ENCODE data around the gene USHBP1. TPM values are rescaled to one million over a fixed set of nuclear protein-coding genes. Genes with fewer than 3 reads are reported as not detected.
A peak's percentile ranks its signal among the peaks of the same experiment; 100 is the strongest.

The USHBP1 gene
- total and polyA plus RNA-seq, 2 of the 4 experiments (the other 2 are of a cell fraction), result not detected

DNA sequence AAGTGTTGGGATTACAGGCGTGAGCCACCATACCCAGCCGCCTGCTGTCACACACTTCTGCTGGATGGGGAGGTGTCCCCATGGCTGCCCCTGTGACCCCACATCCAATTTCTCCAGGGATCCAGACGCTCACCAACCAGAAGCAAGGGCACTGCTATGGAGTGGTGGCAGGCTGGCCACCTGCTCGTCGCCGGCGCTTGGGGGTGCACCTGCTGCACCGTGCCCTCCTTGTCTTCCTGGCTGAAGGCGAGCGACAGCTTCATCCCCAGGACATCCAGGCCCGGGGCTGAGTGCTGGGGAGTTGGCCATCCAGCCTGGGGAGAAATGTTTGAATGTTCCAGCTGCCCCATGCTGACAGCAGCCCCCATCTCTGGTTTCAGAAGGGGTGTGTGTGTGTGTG lies 21.7 kb upstream of the USHBP1 start:
- Histone ChIP-seq H3K9me3 (ENCODE audit: control insufficient read depth, insufficient read depth, low read length) (no peaks in the 10 kb centered on the region), H4K8ac (ENCODE audit: low read depth in 2 of 2, low read length in 2 of 2) (no peak overlapping the region), H3K23ac (ENCODE audit: low read depth, low read length) (no peak overlapping the region), H3K79me1 (ENCODE audit: low read depth in 1 of 2, low read length in 2 of 2) (no peaks in the 10 kb centered on the region), H4K5ac (ENCODE audit: low read depth, low read length) (no peak overlapping the region), H4K20me1 (ENCODE audit: insufficient read depth, low read length) (no peaks in the 10 kb centered on the region), H4K91ac (ENCODE audit: insufficient read depth, low read depth, low read length) (no peak overlapping the region), H3K27me3 (ENCODE audit: control insufficient read depth, insufficient read depth, low read length) (no peaks in the 10 kb centered on the region), H2AK5ac (ENCODE audit: low read depth, low read length) (no peak overlapping the region), H2AK9ac (replicated peaks; ENCODE audit: low read depth, low read length, poor library complexity) (peak overlapping the region; percentile 42), H2BK5ac (ENCODE audit: low read depth, low read length, poor library complexity, severe bottlenecking) (no peak overlapping the region), H3K4me3 (ENCODE audit: insufficient read depth, low read depth, low read length) (no peak overlapping the region), H2BK15ac (ENCODE audit: low read depth, low read length) (no peak overlapping the region), H2AFZ (replicated peaks; ENCODE audit: low read length, poor library complexity) (no peak overlapping the region), H3K4me2 (ENCODE audit: low read depth, low read length) (no peak overlapping the region), H3K4ac (ENCODE audit: low read depth, low read length) (no peak overlapping the region), H3K9me1 (ENCODE audit: insufficient read depth, low read length) (no peaks in the 10 kb centered on the region), H3K14ac (replicated peaks; ENCODE audit: low read depth, low read length) (no peak overlapping the region), H2BK20ac (ENCODE audit: low read depth, low read length) (no peak overlapping the region), H3K56ac (ENCODE audit: extremely low read depth, insufficient read depth, low read length) (no peak overlapping the region), H3K18ac (ENCODE audit: low read depth, low read length) (no peak overlapping the region), H3K4me1 (ENCODE audit: control insufficient read depth, insufficient read depth, low read length) (peaks cover 2% of the 10 kb centered on the region; the same call in 1 of the 2 replicates), H3K36me3 (ENCODE audit: control insufficient read depth, insufficient read depth, low read length) (no peaks in the 10 kb centered on the region), H2BK120ac (ENCODE audit: low read depth, low read length) (no peak overlapping the region), H3K27ac (ENCODE audit: insufficient read depth, low read length) (no peak overlapping the region), H3K9ac (ENCODE audit: low read depth, low read length) (no peak overlapping the region)
- ATAC-seq (ENCODE audit: low read depth), result no peak
- no TSS peak for BruUV-seq (replicated peaks)
- TF ChIP-seq NFE2L2 (IDR thresholded peaks at IDR 0.05; ENCODE audit: low read depth, low read length), result no peak
- no peak for TF ChIP-seq POLR2A (IDR thresholded peaks at IDR 0.05; ENCODE audit: low read depth, low read length)
- TF ChIP-seq, protein P1, sequence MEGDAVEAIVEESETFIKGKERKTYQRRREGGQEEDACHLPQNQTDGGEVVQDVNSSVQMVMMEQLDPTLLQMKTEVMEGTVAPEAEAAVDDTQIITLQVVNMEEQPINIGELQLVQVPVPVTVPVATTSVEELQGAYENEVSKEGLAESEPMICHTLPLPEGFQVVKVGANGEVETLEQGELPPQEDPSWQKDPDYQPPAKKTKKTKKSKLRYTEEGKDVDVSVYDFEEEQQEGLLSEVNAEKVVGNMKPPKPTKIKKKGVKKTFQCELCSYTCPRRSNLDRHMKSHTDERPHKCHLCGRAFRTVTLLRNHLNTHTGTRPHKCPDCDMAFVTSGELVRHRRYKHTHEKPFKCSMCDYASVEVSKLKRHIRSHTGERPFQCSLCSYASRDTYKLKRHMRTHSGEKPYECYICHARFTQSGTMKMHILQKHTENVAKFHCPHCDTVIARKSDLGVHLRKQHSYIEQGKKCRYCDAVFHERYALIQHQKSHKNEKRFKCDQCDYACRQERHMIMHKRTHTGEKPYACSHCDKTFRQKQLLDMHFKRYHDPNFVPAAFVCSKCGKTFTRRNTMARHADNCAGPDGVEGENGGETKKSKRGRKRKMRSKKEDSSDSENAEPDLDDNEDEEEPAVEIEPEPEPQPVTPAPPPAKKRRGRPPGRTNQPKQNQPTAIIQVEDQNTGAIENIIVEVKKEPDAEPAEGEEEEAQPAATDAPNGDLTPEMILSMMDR (conservative IDR thresholded peaks at IDR 0.05; ENCODE audit: low read depth, low read length), result no peak
- no peak for TF ChIP-seq BHLHE40 (IDR thresholded peaks at IDR 0.05; ENCODE audit: low read depth, low read length)
- no peak for TF ChIP-seq CEBPB (IDR thresholded peaks at IDR 0.05; ENCODE audit: low read depth, low read length)
- no peak for TF ChIP-seq MAFK (IDR thresholded peaks at IDR 0.05; ENCODE audit: low read depth, low read length)
- TF ChIP-seq, protein P2, sequence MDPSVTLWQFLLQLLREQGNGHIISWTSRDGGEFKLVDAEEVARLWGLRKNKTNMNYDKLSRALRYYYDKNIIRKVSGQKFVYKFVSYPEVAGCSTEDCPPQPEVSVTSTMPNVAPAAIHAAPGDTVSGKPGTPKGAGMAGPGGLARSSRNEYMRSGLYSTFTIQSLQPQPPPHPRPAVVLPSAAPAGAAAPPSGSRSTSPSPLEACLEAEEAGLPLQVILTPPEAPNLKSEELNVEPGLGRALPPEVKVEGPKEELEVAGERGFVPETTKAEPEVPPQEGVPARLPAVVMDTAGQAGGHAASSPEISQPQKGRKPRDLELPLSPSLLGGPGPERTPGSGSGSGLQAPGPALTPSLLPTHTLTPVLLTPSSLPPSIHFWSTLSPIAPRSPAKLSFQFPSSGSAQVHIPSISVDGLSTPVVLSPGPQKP (IDR thresholded peaks at IDR 0.05; ENCODE audit: borderline replicate concordance, low read depth, low read length), result no peak
- no peak for TF ChIP-seq SMC3 (IDR thresholded peaks at IDR 0.05; ENCODE audit: low read depth, low read length)
- no peak for TF ChIP-seq MXI1 (IDR thresholded peaks at IDR 0.05; ENCODE audit: borderline replicate concordance, low read depth, low read length)
- TF ChIP-seq, protein P3, sequence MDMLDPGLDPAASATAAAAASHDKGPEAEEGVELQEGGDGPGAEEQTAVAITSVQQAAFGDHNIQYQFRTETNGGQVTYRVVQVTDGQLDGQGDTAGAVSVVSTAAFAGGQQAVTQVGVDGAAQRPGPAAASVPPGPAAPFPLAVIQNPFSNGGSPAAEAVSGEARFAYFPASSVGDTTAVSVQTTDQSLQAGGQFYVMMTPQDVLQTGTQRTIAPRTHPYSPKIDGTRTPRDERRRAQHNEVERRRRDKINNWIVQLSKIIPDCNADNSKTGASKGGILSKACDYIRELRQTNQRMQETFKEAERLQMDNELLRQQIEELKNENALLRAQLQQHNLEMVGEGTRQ (IDR thresholded peaks at IDR 0.05; ENCODE audit: low read depth, low read length), result no peak
- TF ChIP-seq RAD21 (IDR thresholded peaks at IDR 0.05; ENCODE audit: low read length), result no peak
- TF ChIP-seq FOS (IDR thresholded peaks at IDR 0.05; ENCODE audit: low read depth, low read length), result no peak
- TF ChIP-seq RFX5 (IDR thresholded peaks at IDR 0.05; ENCODE audit: low read depth, low read length), result no peak
- TF ChIP-seq CHD1 (IDR thresholded peaks at IDR 0.05; ENCODE audit: low read depth, low read length), result no peak
- no peak for TF ChIP-seq RCOR1 (IDR thresholded peaks at IDR 0.05; ENCODE audit: insufficient replicate concordance, low read length)
- no peak for TF ChIP-seq MAZ (IDR thresholded peaks at IDR 0.05; ENCODE audit: borderline replicate concordance, low read depth, low read length)
- ChIA-PET CTCF (no interaction called here), POLR2A (ENCODE audit: unreplicated experiment) (no interaction called here)
- WGBS, 2 experiments (ENCODE audit: extremely low coverage in 2 of 2, insufficient read length in 1 of 2), result 94% methylated on average over 7 of the region's 11 CpGs; no CpG with 5 or more reads in 1 of the 2 experiments
- dilution Hi-C loops (cut with HindIII; ENCODE audit: low sequenced_read_pairs, unreplicated experiment), result no loop called here
- in situ Hi-C loops (cut with MboI; ENCODE audit: low sequenced_read_pairs), result loop anchor here (5.0 to 10.0 kb wide), 2 partner anchors 81 to 214 kb away; no protein-coding TSS in a partner anchor
- no peak for DNase-seq
- intact Hi-C loops (cut with micrococcal nuclease), result loop anchor here (10.0 kb wide), 1 partner anchor 511 kb away; no protein-coding TSS in a partner anchor
